Large intestine (tissue), 3 donors: Measurements from ENCODE around the gene PARG. TPM values are rescaled to one million over a fixed set of nuclear protein-coding genes. Genes with fewer than 3 reads are reported as not detected.

ENCODE experiments used
- DNase-seq, 2 donors: peaks; one replicate each; pipeline versions ENCODE4 v3.0.0 to v3.0.0-alpha.2; 2013
- H3K27ac ChIP-seq: one replicate; pipeline ENCODE4 v1.5.1; 2013; ENCODE audit warnings: low read length
- H3K27me3 ChIP-seq: 2 replicates; pipeline ENCODE4 v1.6.1; 2013; ENCODE audit warnings: low read length; ENCODE audit not compliant: control insufficient read depth, insufficient read depth
- H3K36me3 ChIP-seq: 2 replicates; pipeline ENCODE4 v1.6.1; 2013; ENCODE audit warnings: low read length; ENCODE audit not compliant: control insufficient read depth, insufficient read depth
- H3K4me1 ChIP-seq: one replicate; pipeline ENCODE4 v1.6.1; 2013; ENCODE audit warnings: low read length; ENCODE audit not compliant: control insufficient read depth, insufficient read depth
- H3K4me3 ChIP-seq: one replicate; pipeline ENCODE4 v1.5.1; 2013; ENCODE audit warnings: low read length
- H3K9me3 ChIP-seq: one replicate; pipeline ENCODE4 v1.6.1; 2013; ENCODE audit warnings: mild to moderate bottlenecking, low read depth, low read length, moderate library complexity; ENCODE audit not compliant: control insufficient read depth
- WGBS: methylation state at CpG from one replicate; pipeline ENCODE4 v1.1.5; 2013; ENCODE audit warnings: low lambda C conversion rate; ENCODE audit not compliant: insufficient coverage; 5-methylcytosine and 5-hydroxymethylcytosine counted together
- polyA plus RNA-seq: library from polyadenylated mRNA; unstranded; fragments of 120-200 nt; gene quantifications from one replicate; pipeline ENCODE4 v1.2.1, GENCODE V29; 2013

Gene PARG
- polyA plus RNA-seq, 1 donor, result 21.5 TPM

DNA sequence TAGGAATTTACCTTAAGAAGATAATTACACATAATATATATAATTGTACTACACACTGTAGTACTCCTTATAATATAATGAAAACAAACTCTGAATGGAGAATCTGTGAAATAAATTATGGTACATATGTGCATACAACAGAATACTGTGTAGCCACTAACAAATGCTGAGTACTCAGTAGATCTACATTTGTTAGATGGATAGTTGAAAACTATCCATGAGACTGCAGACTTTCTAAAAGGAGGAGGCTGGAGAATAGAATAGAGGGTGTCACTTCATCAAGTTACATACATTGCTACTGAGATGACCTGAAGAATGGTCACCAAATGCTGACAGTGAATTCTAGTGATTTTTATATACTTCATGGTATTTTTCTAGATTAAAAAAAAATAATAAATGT, 111.0 kb downstream of the PARG start:
- Histone ChIP-seq H3K9me3 (no peaks in the 10 kb centered on the region), H3K36me3 (peaks cover 14% of the 10 kb centered on the region), H3K4me1 (peaks cover 12% of the 10 kb centered on the region), H3K27ac (peak overlapping the region; percentile 21), H3K4me3 (no peak overlapping the region), H3K27me3 (no peaks in the 10 kb centered on the region)
- no peak for DNase-seq

DNA sequence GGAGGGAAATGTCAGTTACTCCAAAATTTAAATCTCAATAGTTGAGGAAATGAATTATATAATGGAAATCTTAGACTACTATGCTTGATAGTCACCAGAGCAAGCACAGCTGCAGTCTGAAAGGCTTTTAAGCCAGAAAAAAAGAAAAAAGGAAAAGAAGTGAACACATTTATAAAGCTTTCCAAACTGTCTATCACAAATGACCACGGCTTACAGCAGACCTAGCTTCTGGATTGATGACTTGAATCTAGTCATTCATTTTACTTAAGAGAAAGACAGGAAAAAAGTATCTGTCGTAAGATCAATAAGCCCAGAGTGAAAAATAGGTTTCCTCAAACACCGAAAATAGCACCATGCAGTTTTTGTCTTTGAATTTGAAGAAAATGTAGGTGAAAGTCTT, 111.8 kb downstream of the PARG start:
- Histone ChIP-seq H3K4me3 (no peak overlapping the region), H3K4me1 (peaks cover 10% of the 10 kb centered on the region), H3K9me3 (no peaks in the 10 kb centered on the region), H3K27ac (no peak overlapping the region), H3K27me3 (no peaks in the 10 kb centered on the region), H3K36me3 (peaks cover 16% of the 10 kb centered on the region)
- DNase-seq, result no peak
- WGBS, result 94% methylated on average over 3 of the region's 3 CpGs

DNA sequence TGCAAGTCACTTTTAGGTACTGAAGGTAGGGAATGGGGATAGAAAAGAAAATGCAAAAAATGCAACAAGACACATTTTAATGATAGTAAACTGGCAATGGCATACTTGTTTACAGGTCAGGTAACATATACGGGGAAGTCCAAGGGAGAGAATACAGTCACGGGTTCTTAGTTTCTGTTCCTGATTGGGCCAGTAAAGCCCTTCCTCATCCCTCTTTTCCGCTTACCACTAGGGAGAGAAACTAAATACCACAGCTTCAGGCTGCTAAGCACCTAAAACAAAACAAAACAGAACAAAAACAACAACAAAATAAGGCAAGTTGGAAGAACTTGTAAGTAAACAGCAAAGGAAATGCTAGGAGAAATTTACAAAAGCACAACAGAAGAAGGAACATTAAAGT, 114.5 kb downstream of the PARG start:
- Histone ChIP-seq H3K9me3 (no peaks in the 10 kb centered on the region), H3K27ac (no peak overlapping the region), H3K36me3 (peaks cover 20% of the 10 kb centered on the region), H3K4me1 (peaks cover 5% of the 10 kb centered on the region), H3K4me3 (no peak overlapping the region), H3K27me3 (no peaks in the 10 kb centered on the region)
- WGBS, result no CpG with 5 or more reads among the region's 3 CpGs
- no peak for DNase-seq

DNA sequence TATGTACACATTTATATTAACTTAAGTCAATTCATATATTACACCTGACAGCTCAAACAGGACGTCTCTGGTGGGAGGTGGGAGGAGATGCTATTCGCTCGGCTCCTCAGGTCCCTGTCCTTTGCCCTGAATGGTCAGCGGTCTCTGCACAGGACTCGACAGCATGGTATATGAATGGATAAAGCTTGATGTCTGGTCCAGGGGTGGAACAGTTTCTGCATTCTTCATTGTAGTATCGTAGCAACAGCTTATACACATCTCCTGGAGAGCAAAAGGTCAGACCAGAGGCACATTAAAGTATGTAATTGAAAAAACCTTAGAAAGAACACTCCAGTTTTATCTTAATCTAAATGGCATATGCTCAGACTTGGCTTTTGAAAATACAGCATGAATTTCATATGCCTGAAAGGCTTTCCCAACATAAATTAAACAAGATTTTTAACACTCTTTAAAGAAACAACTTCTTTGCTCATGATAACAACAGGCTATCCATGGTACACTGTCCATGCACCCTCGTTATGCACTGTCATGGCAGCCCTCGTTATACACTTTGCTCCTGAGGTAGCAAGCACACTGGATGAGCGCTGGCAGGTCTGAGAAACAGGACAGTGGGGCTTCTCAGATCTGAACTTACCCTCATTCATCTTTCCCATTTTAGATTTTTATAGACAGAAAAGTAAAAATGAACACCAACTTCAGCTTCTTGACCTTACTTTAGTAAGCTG, 122.4 kb downstream of the PARG start:
- H3K36me3 ChIP-seq, result peaks cover 24% of the 10 kb centered on the region
- no peak overlapping the region for H3K4me3 ChIP-seq
- H3K9me3 ChIP-seq, result no peaks in the 10 kb centered on the region
- H3K4me1 ChIP-seq, result no peaks in the 10 kb centered on the region
- H3K27ac ChIP-seq, result no peak overlapping the region
- WGBS, result no CpG with 5 or more reads among the region's 9 CpGs
- DNase-seq, result no peak
- no peaks in the 10 kb centered on the region for H3K27me3 ChIP-seq

DNA sequence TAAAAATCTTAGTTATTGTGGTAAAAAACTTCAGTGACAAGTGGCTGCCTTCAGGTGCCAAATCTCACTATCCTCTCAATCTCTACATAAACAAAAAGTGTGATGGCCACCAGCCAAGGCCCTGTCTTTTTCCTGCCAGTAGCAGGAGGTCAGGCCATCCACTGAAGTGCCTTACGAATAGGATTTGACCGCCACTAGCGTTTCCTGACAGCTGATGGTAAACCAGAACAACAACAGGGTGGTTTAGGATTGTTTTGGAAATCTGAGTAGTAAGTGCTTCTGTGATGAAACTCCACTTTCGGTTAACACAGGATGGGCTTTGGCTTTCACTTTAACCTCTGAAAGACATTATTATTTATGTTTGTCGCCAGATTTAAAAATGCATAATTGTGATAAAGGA, 124.0 kb downstream of the PARG start:
- DNase-seq, result no peak
- Histone ChIP-seq H3K4me1 (no peaks in the 10 kb centered on the region), H3K36me3 (peaks cover 24% of the 10 kb centered on the region), H3K27ac (no peak overlapping the region), H3K4me3 (no peak overlapping the region), H3K9me3 (no peaks in the 10 kb centered on the region), H3K27me3 (no peaks in the 10 kb centered on the region)
- no CpG with 5 or more reads among the region's 5 CpGs for WGBS

DNA sequence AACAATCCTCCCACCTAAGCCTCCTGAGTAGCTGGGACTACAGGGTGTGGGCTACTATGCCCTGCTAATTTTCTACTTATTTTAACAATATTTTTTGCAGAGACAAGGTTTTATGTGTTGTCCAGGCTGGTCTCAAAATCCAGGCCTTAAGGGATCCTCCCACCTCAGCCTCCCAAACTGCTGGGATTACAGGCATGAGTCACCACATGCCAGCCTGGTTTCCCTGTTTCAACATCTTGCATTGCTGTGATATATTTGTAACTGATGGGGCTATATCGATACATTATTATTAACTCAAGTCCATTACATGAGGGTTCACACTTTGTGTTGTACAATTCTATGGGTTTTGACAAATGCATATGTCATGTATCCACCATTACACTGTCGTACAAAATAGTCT, 137.8 kb downstream of the PARG start:
- Histone ChIP-seq H3K27me3 (no peaks in the 10 kb centered on the region), H3K4me3 (no peak overlapping the region), H3K36me3 (no peaks in the 10 kb centered on the region), H3K9me3 (peaks cover 3% of the 10 kb centered on the region), H3K4me1 (no peaks in the 10 kb centered on the region), H3K27ac (no peak overlapping the region)
- DNase-seq, result no peak
- 100% methylated on average over 1 of the region's 2 CpGs for WGBS

DNA sequence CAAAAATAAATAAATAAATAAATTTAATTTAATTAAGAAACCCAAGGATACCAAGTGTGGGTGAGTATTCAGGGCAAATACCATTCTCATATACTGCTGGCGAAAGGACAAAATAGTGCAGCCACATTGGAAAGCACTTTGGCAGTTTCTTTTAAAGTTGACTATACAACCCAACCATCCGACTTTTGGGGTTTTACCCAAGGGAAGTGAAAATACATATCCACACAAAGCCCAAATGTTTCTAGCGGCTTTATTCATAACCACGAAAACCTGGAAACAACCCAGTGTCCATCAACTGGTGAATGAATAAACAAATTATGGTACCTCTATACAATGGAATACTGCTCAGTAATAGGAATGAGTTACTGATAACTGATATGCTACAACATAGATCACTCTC, 143.6 kb downstream of the PARG start:
- Histone ChIP-seq H3K36me3 (no peaks in the 10 kb centered on the region), H3K4me1 (no peaks in the 10 kb centered on the region), H3K4me3 (no peak overlapping the region), H3K27ac (no peak overlapping the region), H3K27me3 (no peaks in the 10 kb centered on the region), H3K9me3 (no peaks in the 10 kb centered on the region)
- no peak for DNase-seq
- 100% methylated on average over 1 of the region's 4 CpGs for WGBS

DNA sequence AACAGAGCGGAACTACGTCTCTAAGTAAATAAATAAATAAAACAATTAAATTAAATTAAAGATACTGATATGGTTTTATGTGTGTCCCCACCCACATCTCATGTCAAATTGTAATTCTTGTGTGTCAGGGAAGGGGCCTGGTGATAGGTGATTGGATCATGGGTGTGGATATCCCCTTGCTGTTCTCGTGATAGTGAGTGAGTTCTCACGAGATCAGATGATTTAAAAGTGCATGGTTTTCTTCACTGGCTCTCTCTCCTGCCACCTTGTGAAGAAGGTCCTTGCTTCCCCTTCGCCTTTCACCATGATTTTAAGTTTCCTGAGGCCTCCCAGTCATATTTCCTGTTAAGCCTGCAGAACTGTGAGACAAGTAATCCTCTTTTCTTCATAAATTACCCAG, 150.7 kb downstream of the PARG start:
- H3K27ac ChIP-seq, result no peak overlapping the region
- H3K36me3 ChIP-seq, result no peaks in the 10 kb centered on the region
- H3K4me3 ChIP-seq, result no peak overlapping the region
- WGBS, result no CpG with 5 or more reads among the region's 5 CpGs
- no peaks in the 10 kb centered on the region for H3K4me1 ChIP-seq
- H3K27me3 ChIP-seq, result no peaks in the 10 kb centered on the region
- H3K9me3 ChIP-seq, result no peaks in the 10 kb centered on the region
- DNase-seq, result no peak

DNA sequence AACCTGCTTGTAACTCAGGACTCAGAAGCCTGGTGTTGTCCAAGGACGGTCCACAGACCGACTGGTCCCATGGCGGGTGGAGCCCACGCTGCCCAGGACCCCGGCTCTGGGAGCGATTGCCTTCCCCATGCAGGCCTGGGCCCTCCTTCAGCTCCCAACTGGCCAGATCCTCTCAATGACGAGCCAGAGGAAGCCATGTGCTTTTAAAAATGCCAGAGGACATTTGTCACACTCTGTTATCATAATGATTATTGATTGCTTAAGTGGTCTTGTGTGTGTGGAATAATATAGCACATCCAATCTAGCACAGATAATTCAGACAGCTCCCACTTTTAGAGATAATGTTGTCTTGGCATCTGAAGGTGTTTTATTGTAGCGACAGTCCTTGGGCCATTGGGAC, 157.1 kb downstream of the PARG start:
- Histone ChIP-seq H3K4me1 (no peaks in the 10 kb centered on the region), H3K4me3 (no peak overlapping the region), H3K27me3 (peaks cover 6% of the 10 kb centered on the region), H3K9me3 (no peaks in the 10 kb centered on the region), H3K36me3 (no peaks in the 10 kb centered on the region), H3K27ac (no peak overlapping the region)
- DNase-seq, result no peak
- WGBS, result no CpG with 5 or more reads among the region's 8 CpGs

DNA sequence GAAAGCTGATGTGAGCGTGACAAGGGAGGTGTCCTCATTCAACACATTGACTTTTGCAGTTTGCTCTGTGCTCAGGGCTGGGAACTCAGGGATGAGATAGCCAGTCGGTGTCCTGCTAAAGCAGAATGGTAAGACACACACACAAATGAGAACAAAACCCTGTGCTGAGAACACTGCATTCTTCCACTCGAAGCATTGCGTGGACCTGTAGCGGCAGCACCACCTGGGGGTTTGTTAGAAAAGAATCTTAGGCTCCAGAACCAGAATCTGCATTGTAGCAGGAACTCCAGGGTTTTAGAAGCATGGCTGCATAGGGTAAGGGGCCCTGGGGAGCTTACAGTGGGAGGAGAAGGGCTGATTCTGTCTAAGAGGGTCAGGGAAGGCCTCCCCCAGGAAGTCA, 158.2 kb downstream of the PARG start:
- WGBS, result no CpG with 5 or more reads among the region's 5 CpGs
- Histone ChIP-seq H3K9me3 (no peaks in the 10 kb centered on the region), H3K4me1 (no peaks in the 10 kb centered on the region), H3K36me3 (no peaks in the 10 kb centered on the region), H3K4me3 (no peak overlapping the region), H3K27me3 (peaks cover 6% of the 10 kb centered on the region), H3K27ac (no peak overlapping the region)
- DNase-seq, result no peak

DNA sequence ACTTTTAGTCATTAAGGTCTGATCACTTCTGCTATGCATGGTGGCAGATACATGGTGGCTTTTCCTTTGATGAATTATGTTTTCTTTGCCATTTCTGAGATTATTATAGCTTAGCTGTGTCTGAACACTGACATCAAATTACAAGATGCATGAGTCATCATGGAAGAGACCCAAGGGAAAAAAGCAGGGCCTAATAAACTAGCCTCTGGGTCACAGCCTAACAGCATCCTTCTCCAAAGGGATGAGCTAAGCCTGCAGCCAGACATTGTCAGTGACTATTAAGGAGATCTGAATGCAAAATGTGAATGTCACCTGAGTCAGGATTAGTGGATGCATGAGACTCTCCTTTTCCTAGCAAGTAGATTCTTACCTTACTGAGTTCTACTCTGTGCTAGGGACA, 160.6 kb downstream of the PARG start:
- H3K27me3 ChIP-seq, result peaks cover 6% of the 10 kb centered on the region
- H3K4me1 ChIP-seq, result no peaks in the 10 kb centered on the region
- no peak overlapping the region for H3K27ac ChIP-seq
- DNase-seq, result no peak
- H3K4me3 ChIP-seq, result no peak overlapping the region
- H3K36me3 ChIP-seq, result no peaks in the 10 kb centered on the region
- H3K9me3 ChIP-seq, result no peaks in the 10 kb centered on the region
